GM19043 (cell line): ENCODE data around the gene KRTAP4-5.
"Not testable (repeated sequence)": the region's sequence is repeated elsewhere in the genome, so short reads cannot be mapped to it uniquely, and the experiment has no call there.

ENCODE experiments used
- ATAC-seq: cut with Tn5 transposase; IDR thresholded peaks from one replicate; pipeline ENCODE4 v1.9.1; 2021; ENCODE audit warnings: low read depth; ENCODE audit not compliant: unreplicated experiment

The KRTAP4-5 gene

DNA sequence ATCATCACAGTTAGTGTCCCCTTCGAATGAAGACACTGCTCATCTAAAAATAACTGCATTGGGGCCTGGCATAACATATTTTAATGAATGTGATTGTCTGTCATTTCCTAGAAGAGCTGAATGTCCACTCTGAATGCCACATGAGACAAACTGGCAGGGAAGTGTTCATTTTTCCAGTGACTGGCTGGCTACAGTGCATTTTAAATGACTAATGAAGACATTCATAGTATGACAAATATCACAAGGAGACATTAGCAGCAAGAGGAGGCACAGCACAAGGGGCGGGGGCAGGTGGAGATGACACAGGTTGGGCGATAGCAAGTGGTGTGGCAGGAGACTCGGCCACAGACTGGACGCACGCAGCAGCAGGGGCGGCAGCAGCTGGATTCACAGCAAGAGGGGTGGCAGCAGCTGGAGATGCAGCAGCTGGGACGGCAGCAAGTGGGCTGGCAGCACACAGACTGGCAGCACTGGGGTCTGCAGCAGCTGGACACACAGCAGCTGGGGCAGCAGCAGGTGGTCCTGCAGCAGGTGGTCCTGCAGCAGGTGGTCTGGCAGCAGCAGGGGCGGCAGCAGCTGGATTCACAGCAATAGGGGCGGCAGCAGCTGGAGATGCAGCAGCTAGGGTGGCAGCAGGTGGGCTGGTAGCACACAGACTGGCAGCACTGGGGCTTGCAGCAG, 514 bp downstream of the KRTAP4-5 start:
- ATAC-seq, result not testable (repeated sequence)

DNA sequence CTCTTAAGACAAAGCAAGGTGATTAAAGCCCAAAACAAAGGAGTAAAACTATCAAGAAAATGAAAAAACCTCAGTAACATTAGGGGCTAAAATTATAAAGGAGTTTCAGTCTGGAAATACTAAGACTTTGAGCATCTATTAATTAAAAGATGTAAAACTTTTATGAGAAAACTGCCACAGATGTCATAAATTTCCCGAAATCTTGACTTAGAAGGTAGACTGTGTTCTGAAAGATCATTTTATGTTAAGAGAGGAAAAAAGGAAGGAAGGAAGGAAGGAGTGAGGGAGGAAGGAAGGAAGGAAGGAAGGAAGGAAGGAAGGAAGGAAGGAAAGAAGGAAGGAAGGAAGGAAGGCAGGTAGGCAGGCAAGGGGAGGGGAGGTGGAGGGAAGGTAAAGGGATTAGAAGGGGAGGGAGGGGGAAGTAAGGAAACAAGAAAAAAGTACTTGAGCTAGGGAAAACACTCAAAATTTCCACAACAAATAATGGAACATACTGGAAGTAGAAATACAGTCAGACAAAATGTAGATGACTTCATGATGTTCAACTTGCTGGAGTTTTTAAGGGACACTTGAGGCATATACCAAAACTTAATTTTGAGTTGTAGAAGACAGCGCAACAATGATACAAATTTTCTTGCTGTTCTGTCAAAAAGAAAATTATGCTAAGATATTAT, 2.0 kb downstream of the KRTAP4-5 start:
- no peak for ATAC-seq

DNA sequence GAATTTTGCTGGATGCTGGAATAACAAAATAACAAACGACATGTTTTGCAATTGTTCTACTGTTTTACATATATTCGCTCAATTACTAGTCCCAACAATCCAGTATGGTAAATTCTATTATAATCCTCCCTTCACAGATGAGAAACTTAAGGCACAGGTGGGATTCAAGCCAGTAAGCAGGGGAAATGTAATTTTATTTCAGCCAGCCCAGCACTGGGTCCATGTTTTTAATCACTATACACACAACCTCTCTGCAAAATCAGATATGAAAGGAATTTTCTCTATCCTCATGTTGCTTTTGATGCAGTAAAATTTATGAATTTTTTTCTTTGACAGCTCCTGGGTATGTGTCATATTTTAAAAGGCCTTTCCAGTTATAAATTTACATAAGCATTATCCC, 4.4 kb downstream of the KRTAP4-5 start:
- ATAC-seq, result no peak

DNA sequence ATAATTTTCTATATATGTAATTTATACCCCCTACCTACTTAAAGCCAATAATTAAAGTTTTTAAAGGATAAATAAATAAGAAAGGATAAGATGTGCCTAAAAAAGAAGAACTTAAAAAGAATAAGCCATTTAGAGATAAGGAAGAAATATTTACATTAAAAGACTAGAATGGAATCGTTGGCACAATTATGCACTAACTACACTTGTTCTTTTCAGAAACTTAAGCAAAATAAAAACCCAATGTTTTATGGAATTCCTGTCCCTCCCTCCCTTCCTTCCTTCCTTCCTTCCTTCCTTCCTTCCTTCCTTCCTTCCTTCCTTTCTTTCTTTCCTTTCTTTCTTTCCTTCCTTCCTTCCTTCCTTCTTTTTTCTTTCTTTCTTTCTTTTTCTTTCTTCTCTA, 4.8 kb downstream of the KRTAP4-5 start:
- no peak for ATAC-seq

DNA sequence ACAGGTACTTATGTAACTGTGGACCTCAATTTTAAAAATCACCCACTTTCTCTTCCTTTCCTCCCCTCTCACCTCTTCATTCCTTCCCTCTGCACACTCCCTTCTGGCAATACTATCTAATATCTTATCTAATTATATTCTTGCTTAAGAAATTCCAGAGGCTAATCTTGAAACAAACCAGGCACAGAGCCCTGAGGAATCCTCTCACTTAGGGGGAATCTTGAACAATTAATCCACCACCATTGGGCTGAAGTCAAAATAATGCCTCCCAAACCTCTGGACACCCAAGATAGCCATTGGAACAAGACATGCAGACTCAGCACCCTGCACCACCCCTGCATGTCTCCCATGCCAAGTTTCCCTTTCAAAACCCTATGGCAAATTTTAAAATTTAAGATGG, 8.3 kb downstream of the KRTAP4-5 start:
- no peak for ATAC-seq

DNA sequence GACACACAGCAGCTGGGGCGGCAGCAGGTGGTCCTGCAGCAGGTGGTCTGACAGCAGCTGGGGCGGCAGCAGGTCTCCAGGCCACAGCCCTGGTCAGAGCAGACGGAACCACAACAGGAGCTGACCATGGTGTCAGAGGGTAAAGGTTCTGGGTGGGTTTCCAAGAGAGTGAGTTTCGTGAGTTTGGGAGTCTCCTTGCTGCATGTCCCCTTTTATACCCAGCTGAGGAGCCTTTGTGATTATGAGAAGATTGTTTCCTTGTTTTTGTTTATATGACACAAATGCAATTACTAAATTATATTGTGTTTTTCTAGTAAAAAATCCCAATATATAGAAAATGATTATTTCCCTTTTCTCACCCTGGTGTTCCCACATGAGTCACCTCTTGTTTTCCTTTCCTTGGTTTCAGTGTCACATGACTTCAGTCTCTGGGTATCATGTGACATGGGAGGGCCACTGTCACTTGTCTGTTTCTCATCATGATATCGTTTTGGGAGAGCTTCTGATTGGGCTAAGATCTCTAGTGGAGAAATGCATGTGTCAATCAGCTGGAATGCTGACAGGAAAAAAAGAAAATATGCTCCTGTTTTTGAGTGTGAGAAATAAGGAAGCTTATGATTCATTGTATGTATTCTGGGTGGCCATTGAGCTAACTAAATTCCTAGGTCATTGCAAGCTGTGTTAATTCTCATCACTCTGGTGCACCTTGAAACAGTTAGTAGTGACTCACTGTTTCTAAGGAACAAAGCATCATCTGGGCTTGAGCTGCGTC, 9.1 kb downstream of the KRTAP4-5 start, which contains the start of gene KRTAP4-6:
Gene KRTAP4-6, minus strand, starts transcription at position 185 of the 772 bp plus-strand sequence. Its CDS starts 57 bp downstream, at position 128.
- ATAC-seq, result no peak

DNA sequence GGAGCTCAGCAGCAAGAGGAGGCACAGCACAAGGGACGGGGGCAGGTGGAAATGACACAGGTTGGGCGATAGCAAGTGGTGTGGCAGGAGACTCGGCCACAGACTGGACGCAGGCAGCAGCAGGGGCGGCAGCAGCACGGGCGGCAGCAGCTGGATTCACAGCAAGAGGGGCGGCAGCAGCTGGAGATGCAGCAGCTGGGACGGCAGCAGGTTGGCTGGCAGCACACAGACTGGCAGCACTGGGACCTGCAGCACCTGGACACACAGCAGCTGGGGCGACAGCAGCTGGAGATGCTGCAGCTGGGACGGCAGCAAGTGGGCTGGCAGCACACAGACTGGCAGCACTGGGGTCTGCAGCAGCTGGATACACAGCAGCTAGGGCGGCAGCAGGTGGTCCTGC, 9.8 kb downstream of the KRTAP4-5 start:
- not testable (repeated sequence) for ATAC-seq

DNA sequence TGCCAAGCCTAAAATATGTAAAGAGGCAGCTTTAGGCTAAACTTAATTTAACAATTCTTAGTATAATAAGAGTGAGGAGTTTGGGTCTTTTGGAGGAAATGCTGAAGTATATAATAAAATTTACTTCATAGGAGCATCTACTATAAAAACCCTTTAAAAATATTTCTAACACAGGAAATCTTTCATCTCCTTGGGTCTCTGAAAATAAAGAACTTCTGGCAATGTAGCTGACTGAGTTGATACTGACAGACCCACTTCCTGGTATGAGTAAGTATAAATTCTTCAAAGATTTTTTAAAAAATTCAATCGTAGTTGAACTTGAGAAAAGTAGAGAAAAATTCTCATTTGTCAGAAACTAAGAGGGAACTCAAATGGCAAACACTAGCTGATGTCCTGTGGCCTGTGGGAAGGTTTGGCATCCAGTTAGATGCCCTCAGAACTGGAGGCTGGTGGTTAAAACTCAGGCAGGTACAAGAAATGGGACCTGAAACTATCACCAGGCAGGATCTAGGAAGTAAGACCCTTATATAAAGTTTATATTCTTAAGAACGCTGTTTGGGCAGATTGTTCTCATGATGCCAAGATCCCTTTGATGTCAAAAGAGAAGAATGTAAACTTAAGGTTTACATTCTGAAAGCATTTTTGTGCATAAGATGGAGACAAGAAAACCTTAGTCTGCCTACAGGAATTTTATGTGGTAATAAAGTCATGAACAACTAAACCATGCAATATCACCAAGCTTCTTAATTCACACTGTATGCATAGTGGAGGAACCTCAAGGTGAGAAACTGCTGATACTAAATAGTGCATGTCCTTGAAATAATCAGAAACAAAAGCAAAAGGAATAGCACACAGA, 15.5 kb downstream of the KRTAP4-5 start:
- no peak for ATAC-seq

DNA sequence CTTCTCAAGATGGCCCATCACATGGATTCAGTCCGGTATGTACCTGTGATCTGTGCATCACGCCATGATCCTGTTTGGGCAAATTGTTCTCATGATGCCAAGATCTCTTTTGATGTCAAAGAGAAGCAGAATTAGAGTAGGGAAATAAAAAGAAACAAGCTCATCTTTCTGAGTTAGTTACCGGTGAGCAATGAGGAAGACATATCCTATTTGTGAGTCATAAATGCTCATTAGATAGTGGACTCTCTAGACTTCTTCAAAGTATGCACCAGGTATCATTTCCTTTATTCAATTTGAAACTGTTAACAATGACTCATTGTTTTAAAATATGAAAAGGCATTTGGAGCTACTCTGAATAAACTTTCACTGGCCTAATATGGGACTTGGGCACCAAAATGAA, 17.6 kb downstream of the KRTAP4-5 start:
- ATAC-seq, result no peak

DNA sequence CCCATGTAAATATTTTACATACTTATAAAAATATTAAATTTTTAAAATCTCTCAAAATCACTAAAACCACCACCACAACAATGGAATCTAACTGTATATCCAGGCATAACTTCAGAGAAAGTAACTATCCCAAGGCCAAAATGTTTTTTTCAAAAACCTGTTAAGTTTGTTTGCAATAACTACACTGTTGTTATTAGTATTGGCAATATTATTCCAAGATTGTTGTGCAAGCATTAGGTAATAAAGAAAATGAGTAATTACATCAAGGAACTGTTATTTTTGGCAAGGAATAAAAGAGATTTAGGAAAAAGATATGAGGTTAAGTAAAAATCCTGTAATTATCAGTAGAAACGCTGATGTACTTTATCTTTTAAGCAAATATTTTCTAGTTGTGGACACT, 22.3 kb downstream of the KRTAP4-5 start:
- ATAC-seq, result no peak

DNA sequence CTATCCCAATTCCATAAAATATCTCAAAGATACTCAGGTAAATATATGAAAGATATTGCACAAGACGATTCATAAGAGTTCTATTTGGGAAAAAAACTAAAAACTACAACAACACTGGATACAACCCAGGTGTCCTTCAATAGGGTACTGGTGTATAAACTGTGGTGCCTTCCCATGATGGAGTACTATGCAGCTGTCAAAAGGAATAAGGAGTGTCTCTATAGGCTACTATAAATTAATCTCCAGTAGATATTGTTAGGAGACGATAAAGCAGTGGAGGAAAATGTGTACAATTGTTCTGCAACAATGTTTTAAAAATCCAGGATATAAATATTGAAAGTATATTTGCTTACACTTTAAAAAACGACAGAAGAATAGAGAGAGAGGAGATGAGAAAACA, 23.2 kb downstream of the KRTAP4-5 start:
- no peak for ATAC-seq

DNA sequence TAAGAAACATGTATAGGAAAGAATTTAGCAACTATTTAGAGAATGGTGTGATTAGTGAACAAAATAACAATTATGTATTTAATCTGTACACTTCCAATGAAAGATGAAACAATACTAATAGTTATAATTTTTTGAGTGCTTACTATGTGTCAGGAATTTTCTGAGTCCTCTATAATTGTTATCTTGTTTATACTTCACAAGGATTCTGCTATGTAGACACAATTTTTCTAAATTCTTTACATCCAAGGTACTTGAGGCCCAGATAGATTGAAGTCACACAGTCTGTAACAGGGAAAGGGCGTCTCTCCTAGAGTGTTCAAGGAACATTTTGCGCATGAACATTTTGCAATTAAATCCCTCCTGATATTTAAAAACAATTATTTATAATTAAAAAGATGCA, 24.6 kb downstream of the KRTAP4-5 start:
- ATAC-seq, result no peak

DNA sequence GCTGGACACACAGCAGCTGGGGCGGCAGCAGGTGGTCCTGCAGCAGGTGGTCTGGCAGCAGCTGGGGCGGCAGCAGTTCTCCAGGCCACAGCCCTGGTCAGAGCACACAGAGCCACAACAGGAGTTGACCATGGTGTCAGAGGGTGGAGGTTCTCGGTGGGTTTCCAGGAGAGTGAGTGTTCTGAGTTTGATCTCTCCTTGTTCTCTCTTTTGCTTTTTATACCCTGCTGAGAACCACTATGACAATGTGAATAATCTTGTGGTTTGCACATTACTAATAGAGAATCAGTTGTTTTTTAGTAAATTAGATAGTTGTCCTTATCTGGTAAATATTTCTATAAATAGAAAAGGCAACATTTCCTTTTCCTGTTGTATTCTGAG, 25.6 kb downstream of the KRTAP4-5 start, which contains the start of gene KRTAP4-12:
Gene KRTAP4-12, minus strand, starts transcription at position 192 of the 381 bp plus-strand sequence. Its CDS starts 60 bp downstream, at position 132.
- ATAC-seq, result not testable (repeated sequence)

DNA sequence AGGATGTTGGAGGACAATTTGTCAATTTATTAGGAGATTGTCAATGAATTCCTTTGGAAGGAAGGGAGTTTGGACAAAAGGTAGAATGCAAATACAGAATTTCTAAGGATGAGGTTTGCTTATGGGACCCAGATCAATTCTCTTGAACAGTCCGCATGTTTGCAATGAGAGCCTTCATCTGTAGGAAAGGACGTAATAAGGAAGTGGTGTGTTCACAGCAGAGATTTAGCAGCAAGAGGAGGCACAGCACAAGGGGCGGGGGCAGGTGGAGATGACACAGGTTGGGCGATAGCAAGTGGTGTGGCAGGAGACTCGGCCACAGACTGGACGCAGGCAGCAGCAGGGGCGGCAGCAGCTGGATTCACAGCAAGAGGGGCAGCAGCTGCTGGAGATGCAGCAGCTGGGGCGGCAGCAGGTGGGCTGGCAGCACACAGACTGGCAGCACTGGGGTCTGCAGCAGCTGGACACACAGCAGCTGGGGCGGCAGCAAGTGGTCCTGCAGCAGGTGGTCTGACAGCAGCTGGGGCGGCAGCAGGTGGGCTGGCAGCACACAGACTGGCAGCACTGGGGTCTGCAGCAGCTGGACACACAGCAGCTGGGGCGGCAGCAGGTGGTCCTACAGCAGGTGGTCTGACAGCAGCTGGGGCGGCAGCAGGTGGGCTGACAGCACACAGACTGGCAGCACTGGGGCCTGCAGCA, 26.2 kb downstream of the KRTAP4-5 start:
- ATAC-seq, result not testable (repeated sequence)

DNA sequence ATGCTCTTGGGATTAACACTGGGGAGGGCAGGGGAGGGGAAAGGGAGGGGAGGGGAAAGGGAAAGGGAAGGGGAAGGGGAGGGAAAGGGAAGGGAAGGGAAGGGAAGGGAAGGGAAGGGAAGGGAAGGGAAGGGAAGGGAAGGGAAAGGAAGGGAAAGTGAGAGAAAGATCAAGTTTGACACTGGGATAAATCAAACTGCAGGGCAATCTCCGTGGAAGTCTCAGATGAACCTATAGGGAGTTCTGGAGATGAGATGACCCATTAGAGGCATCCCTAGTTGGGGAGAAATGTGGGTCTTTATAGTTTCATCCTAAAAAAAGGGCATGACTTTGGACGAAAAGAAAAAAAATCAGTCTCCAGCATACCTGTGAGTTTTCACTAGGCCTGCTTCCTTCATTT, 27.9 kb downstream of the KRTAP4-5 start:
- ATAC-seq, result no peak

DNA sequence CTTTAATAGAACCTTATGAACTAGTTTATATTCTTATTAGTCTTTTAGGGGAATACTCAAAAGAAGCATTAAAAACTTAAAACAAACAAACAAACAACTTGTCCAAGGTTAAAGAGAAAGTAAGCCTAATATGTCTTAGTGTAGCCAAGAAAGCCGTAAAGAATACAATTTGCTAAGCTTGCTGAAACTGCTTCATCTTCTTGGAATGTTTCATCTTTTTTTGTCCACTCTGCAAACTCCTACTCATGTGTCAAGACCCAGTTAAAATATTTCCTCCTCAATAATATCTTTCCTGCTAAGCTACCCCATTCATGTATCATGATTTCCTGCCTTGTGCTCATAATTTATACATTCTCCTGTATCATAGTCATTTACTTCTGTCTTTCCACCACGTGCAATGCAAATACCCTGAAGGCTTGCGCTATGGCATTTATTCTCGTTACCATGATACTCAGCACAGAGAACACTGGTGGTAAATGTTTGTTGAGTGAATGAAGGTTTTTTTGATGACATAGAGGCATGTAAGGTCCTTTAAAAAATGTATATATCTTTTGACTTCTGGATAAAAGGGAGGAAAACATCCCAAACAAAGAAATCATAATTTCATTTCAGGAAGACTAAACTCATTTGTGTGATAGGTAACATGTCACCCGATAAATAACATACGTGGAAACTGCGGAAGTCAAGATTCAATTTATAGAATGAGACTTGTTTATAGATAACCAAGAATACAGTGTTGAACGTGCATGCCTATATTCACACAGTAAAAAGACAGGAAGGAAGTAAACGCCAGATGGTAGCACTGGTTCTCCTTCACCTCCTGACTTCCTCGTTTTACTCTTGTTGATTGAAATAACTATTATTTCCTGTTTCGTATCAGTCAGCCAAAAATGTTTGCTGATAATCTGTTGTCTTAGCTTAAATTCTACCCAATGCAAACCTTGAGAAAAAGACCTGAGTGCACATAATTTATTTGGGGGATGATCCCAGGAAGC, 29.6 kb downstream of the KRTAP4-5 start:
- not testable (repeated sequence) for ATAC-seq

DNA sequence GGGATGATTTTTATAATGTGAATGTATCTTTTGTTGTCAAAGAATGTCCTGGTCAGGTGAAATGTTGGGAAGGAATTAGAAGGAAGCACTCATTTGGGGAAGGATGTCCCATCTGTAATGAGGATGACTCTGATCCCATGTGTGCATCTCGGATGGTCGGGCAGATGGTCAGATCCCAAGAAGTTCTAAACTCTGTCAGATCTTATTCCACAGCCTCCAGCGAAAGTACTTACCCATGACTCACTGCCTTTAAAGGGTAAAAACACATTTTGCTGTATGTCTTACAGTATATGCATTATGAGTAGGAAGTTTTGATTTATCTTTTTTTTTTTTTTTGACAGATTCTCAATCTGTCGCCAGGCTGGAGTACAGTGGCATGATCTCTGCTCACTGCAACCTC, 30.9 kb downstream of the KRTAP4-5 start:
- no peak for ATAC-seq

DNA sequence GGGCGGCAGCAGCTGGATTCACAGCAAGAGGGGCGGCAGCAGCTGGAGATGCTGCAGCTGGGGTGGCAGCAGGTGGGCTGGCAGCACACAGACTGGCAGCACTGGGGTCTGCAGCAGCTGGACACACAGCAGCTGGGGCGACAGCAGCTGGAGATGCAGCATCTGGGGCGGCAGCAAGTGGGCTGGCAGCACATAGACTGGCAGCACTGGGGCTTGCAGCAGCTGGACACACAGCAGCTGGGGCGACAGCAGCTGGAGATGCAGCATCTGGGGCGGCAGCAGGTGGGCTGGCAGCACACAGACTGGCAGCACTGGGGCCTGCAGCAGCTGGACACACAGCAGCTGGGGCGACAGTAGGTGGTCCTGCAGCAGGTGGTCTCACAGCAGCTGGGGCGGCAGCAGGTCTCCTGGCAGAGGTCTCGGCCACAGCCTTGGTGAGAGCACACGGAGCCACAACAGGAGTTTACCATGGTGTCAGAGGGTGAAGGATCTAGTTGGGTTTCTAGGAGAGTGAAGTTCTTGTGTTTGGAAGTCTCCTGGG, 31.7 kb downstream of the KRTAP4-5 start, which contains the start of gene KRTAP4-11:
Gene KRTAP4-11, minus strand, starts transcription at position 528 of the 541 bp plus-strand sequence. Its CDS starts 58 bp downstream, at position 470.
- ATAC-seq, result not testable (repeated sequence)
